Small intestine (tissue), 7 donors: Measurements from ENCODE around the gene TNIK. TPM values are rescaled to one million over a fixed set of nuclear protein-coding genes. Genes with fewer than 3 reads are reported as not detected.

Source experiments
- DNase-seq, 2 donors: peaks; one replicate each; pipeline versions ENCODE4 v3.0.0 to v3.0.0-alpha.2; 2013
- FAIRE-seq: peaks from 2 replicates; lab custom pipeline; 2012; peaks lifted over from hg19 to GRCh38; lab: Jason Lieb, UNC
- H3K27ac ChIP-seq, 3 donors: one replicate each; pipeline ENCODE4 v1.5.1; 2013; ENCODE audit warnings: low read length in 2 of 3, mild to moderate bottlenecking in 2 of 3, control low read depth in 1 of 3, inconsistent platforms in 1 of 3, low read depth in 1 of 3, moderate library complexity in 1 of 3
- H3K27me3 ChIP-seq, 3 donors: one replicate each; pipeline ENCODE4 v1.6.1; 2013; ENCODE audit warnings: low read length in 3 of 3, inconsistent platforms in 1 of 3; ENCODE audit not compliant: control insufficient read depth in 3 of 3, insufficient read depth in 3 of 3
- H3K36me3 ChIP-seq, 3 donors: one replicate each; pipeline ENCODE4 v1.6.1; 2013; ENCODE audit warnings: low read length in 3 of 3, inconsistent platforms in 1 of 3, low read depth in 1 of 3, mild to moderate bottlenecking in 1 of 3, moderate library complexity in 1 of 3; ENCODE audit not compliant: control insufficient read depth in 3 of 3, insufficient read depth in 2 of 3
- H3K4me1 ChIP-seq, 3 donors: one replicate each; pipeline ENCODE4 v1.6.1; 2013; ENCODE audit warnings: low read length in 2 of 3, inconsistent platforms in 1 of 3, low read depth in 1 of 3, mild to moderate bottlenecking in 1 of 3, moderate library complexity in 1 of 3; ENCODE audit not compliant: control insufficient read depth in 3 of 3, insufficient read depth in 2 of 3
- H3K4me3 ChIP-seq, 3 donors: one replicate each; pipeline ENCODE4 v1.5.1; 2013; ENCODE audit warnings: low read length in 3 of 3, control low read depth in 1 of 3, inconsistent platforms in 1 of 3, low read depth in 1 of 3, mild to moderate bottlenecking in 1 of 3, moderate library complexity in 1 of 3
- H3K9me3 ChIP-seq, 2 donors: one replicate each; pipeline ENCODE4 v1.6.1; 2013; ENCODE audit warnings: low read depth in 1 of 2, low read length in 1 of 2; ENCODE audit not compliant: control insufficient read depth in 2 of 2, insufficient read depth in 1 of 2
- WGBS, 3 donors: extraction: QIAGEN DNeasy Blood & Tissue Kit; methylation state at CpG; one replicate each; pipeline ENCODE4 v1.1.7; 2013; 5-methylcytosine and 5-hydroxymethylcytosine counted together
- polyA plus RNA-seq, 4 donors: library from polyadenylated mRNA; stranded (reverse) in 3 of 4; unstranded in 1 of 4; fragments of 200-250 nt in 3 of 4; fragments of 120-200 nt in 1 of 4; gene quantifications; one replicate each; pipeline versions ENCODE4 v1.2.1 to v1.2.3, GENCODE V29; 2013
- donor health status: healthy with polysubstance abuse.
- donor health status: control.
- donor health status: control.
- donor health status: Bipolar disorder and iron deficiency.
- donor health status: healthy.

Gene TNIK
- polyA plus RNA-seq, 4 donors: 14.9 to 38.7 (median 27.5) TPM

DNA sequence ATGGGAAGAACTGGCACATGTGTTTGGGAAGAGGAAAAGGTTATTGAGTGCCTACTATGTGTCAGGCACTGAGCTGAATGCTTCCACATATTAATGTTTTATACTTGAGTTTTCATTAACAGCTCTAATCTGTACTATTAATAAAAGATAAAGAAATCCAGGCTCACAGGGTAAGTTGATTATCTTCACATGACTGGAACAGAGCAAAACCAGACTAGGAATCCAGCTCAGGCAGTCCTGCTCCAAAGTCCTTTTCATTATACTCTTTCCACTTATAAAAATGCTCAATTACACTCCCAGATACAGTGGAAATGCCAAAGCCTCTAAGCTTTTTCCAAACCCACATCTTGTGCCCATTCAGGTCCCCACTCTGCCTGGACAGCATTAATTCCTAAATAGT lies 97.6 kb downstream of the TNIK start:
- no peaks in the 10 kb centered on the region for H3K9me3 ChIP-seq
- peak overlapping the region in 1 of 3 donors; percentile 68 for H3K27ac ChIP-seq
- DNase-seq (peak; percentile 57 to 70), FAIRE-seq (no peak)
- H3K4me1 ChIP-seq: peaks cover 6 to 31% (median 9%) of the 10 kb centered on the region in 3 donors
- H3K4me3 ChIP-seq: no peak overlapping the region
- H3K36me3 ChIP-seq: no peaks in the 10 kb centered on the region
- H3K27me3 ChIP-seq: no peaks in the 10 kb centered on the region

DNA sequence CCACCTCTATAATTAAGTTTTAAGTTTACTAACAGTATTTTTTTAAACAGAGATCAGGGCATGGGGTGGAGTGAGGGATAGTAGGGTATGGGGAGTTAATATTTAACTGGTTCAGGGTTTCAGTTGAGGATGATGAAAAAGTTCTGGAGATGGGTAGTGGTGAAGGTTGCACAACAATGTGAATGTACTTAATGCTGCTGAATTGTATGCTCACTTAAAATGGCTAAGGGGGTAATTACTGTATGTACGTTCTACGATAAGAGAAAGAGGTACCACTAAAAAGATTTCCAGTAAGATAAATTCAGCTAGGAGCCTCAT lies 101.4 kb downstream of the TNIK start:
- 22 to 64% (median 49%) methylated on average over 2 of the region's 2 CpGs for WGBS, 3 donors
- H3K9me3 ChIP-seq: no peaks in the 10 kb centered on the region
- FAIRE-seq (no peak), DNase-seq (peak in 1 of 2 donors; percentile 77)
- H3K27ac ChIP-seq: peak overlapping the region in 1 of 3 donors; percentile 84
- H3K4me3 ChIP-seq: no peak overlapping the region
- peaks cover 9 to 44% (median 9%) of the 10 kb centered on the region in 3 donors for H3K4me1 ChIP-seq
- H3K27me3 ChIP-seq: no peaks in the 10 kb centered on the region
- no peaks in the 10 kb centered on the region for H3K36me3 ChIP-seq

DNA sequence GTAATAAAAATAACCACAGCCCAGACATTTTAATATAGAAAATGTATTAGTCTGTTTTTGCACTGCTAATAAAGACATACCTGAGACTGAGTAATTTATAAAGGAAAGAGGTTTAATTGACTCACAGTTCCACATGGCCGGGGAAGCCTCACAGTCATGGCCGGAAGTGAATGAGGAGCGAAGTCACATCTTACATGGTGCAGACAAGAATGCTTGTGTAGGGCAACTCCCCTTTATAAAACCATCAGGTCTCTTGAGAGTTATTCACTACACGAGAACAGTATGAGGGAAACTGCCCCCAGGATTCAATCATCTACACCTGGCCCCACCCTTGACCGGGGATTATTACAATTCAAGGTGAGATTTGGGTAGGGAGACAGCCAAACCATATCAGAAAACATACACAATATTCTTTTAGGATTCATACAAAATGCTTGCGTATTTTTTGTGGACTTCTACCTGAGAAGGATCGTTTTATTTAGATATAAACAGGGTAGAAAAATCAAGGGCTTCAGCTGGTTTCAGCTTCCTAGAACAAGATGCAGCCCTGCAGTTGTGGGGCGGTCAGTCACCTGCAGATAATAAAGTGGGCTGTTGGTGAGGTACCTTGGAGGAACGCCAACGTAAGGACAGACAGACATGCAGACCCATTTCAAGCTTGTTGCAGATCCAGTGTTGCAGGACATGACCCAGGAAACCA lies 101.9 kb downstream of the TNIK start:
- DNase-seq (no peak), FAIRE-seq (no peak)
- no peaks in the 10 kb centered on the region for H3K27me3 ChIP-seq
- 38 to 55% (median 44%) methylated on average over 10 of the region's 10 CpGs for WGBS, 3 donors
- peak overlapping the region in 1 of 3 donors; percentile 84 for H3K27ac ChIP-seq
- no peaks in the 10 kb centered on the region for H3K36me3 ChIP-seq
- H3K9me3 ChIP-seq: no peaks in the 10 kb centered on the region
- peaks cover 9 to 42% (median 9%) of the 10 kb centered on the region in 3 donors for H3K4me1 ChIP-seq
- no peak overlapping the region for H3K4me3 ChIP-seq

DNA sequence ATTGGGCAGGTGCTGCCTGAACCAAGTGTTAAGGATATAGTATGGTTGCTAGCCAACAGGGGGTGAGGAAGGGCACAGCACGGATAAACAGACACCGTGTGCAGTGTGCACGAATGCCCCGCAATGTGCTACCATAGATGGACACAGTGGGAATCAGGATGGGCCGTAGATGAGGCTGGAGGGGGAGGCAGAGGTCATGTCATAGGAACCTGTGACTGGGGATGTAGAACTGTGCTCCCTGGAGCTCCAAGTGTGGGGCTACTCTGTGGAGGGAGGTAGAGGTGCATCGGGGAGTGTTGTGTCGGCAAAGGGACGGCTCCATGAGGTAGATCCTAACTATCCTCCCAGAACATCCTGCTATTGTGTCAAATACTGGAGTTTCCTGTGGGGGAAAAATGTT lies 102.5 kb downstream of the TNIK start:
- Histone ChIP-seq H3K4me1 (peaks cover 5 to 36% (median 9%) of the 10 kb centered on the region in 3 donors), H3K27ac (peak overlapping the region in 1 of 3 donors; percentile 84), H3K27me3 (no peaks in the 10 kb centered on the region), H3K4me3 (no peak overlapping the region), H3K36me3 (no peaks in the 10 kb centered on the region), H3K9me3 (no peaks in the 10 kb centered on the region)
- DNase-seq (no peak), FAIRE-seq (no peak)
- 89 to 94% (median 93%) methylated on average over 8 of the region's 8 CpGs for WGBS, 3 donors

DNA sequence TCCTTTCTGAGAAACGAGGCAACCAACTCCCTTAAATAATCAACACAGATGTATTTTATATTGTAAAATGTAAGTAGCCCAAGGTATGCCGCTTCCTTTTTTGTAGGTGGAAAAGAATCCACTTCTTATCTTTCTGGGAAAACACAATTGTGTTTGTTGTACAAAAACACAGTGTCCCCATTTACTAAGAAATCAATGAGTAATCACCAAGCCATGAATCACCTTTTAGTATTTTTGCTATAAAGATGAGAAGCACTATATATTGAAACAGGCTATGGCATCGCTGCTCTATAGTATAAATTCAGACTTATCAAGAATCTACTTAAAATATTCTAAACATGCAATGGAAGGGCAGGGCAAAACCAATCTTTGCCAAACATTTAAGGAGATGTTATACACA lies 104.0 kb downstream of the TNIK start:
- no peak for DNase-seq
- Histone ChIP-seq H3K4me1 (peaks cover 4 to 33% (median 12%) of the 10 kb centered on the region in 3 donors), H3K9me3 (no peaks in the 10 kb centered on the region), H3K4me3 (no peak overlapping the region), H3K27me3 (no peaks in the 10 kb centered on the region), H3K36me3 (no peaks in the 10 kb centered on the region), H3K27ac (no peak overlapping the region)
- no peak for FAIRE-seq
- 51 to 73% (median 72%) methylated on average over 3 of the region's 3 CpGs for WGBS, 3 donors

DNA sequence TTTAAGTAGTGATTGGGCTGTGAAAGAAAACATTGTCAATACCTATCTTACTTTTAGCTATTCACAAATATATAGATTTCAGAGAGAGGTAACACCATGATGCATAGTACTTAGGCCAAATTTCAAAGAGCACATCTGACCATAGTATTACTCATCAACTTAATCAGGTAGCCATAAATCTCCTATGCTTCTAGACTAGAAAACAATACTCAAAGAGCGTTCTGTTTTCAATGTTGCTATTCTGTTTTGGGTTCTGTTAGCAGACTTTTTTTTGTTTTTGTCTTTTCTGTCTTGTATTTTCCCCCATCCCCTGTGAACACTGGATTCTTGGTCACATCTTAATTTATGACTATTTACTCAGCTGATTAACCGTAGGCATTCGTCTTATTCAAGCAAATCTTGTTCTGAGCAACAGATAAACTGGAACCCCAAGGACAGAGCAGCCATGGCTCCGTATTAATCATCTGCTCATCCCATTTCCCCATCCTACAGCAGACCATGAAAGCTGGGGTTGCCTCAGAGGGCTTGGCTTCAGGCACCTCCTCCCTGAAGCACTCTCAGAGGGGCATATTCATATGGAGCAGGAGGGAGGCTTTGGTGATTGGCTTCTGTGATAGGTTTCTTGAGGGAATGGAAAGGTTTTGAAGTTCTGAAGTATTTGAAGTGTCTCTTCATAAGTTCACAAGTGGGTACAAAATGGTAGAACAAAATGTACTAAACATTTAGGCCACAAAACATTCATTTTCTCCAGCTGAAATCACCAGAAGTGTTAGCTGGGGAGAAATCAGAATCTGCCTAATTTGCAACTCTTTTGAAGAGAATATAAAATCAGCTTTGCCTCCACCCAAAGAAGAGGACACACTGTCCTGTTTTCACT lies 105.3 kb downstream of the TNIK start:
- Histone ChIP-seq H3K4me1 (peaks cover 4 to 33% (median 12%) of the 10 kb centered on the region in 3 donors), H3K36me3 (no peaks in the 10 kb centered on the region), H3K27me3 (no peaks in the 10 kb centered on the region), H3K9me3 (no peaks in the 10 kb centered on the region), H3K4me3 (no peak overlapping the region), H3K27ac (peak overlapping the region in 2 of 3 donors; percentile 17 to 36)
- FAIRE-seq (no peak), DNase-seq (peak in 1 of 2 donors; percentile 63)
- WGBS, 3 donors: 12 to 67% (median 49%) methylated on average over 4 of the region's 4 CpGs

DNA sequence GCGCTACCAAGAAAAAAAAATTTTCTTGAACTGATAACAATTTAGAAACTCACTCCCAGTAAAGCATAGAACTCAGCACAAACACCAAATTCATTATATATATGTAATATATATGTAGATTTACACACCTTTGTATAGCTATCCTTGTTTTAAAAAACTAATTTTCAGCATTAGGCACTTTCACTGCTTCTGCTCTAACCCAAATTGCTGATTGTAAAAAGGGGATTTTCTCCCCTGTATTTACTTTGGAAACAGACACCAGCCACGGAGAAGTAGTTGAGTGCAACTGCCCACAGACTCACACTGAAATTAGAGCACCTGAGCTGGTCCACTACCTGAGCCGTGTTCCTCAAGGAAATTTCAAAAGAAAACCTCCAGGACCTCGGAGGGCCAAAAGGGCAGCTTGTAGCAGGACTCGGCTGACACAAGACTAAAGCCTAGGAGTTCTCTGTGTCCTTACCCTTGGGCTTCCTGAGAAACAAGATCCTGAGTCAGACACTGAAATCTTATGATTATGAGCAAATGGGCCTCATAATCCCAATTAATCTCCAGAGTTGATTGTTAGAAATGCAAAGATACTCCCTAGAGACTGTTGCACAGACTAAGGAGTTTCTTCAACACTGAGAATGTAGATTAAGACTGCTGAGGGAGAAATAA lies 106.0 kb downstream of the TNIK start:
- no peak overlapping the region for H3K4me3 ChIP-seq
- WGBS, 3 donors: 57 to 84% (median 66%) methylated on average over 5 of the region's 5 CpGs
- no peak for FAIRE-seq

DNA sequence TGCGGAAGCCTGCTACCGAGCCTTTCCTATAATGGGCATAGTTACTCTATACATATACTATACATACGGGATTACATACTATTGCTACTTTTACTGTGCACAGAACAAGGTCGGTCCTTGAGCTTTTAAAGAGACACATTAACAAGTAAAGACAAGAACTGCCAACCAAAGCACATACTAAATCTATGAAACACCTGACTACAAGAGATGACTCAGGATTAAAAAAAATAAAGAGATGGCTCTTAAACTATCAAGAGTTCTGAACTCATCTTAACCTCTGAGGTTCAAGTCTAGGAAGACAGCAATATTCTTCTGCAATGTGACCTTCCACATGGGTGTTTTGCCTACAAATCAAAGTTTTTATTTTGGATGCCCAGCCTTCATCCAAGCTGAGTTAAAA lies 106.8 kb downstream of the TNIK start:
- H3K36me3 ChIP-seq: no peaks in the 10 kb centered on the region
- FAIRE-seq (no peak), DNase-seq (no peak)
- no peaks in the 10 kb centered on the region for H3K9me3 ChIP-seq
- WGBS, 3 donors: 81 to 98% (median 97%) methylated on average over 4 of the region's 4 CpGs
- H3K4me1 ChIP-seq: peaks cover 0 to 25% (median 12%) of the 10 kb centered on the region in 3 donors
- no peak overlapping the region for H3K4me3 ChIP-seq
- no peaks in the 10 kb centered on the region for H3K27me3 ChIP-seq
- no peak overlapping the region for H3K27ac ChIP-seq

More for the DNA sequence above, 106.0 kb downstream of the TNIK start:
- no peaks in the 10 kb centered on the region for H3K27me3 ChIP-seq
- peak in 1 of 2 donors; percentile 64 for DNase-seq
- H3K4me1 ChIP-seq: peaks cover 2 to 30% (median 16%) of the 10 kb centered on the region in 3 donors
- H3K27ac ChIP-seq: peak overlapping the region in 2 of 3 donors; percentile 17 to 36
- no peaks in the 10 kb centered on the region for H3K36me3 ChIP-seq
- H3K9me3 ChIP-seq: no peaks in the 10 kb centered on the region
